ENCODE data around the gene LMBR1. TPM values are rescaled to one million over a fixed set of nuclear protein-coding genes. Genes with fewer than 3 reads are reported as not detected.

Gene LMBR1
- total and polyA plus RNA-seq, 2 of the 13 experiments (the other 11 are each of a cell fraction or from before 2014, with no cell fraction given), result 20.9 to 39.6 TPM

DNA sequence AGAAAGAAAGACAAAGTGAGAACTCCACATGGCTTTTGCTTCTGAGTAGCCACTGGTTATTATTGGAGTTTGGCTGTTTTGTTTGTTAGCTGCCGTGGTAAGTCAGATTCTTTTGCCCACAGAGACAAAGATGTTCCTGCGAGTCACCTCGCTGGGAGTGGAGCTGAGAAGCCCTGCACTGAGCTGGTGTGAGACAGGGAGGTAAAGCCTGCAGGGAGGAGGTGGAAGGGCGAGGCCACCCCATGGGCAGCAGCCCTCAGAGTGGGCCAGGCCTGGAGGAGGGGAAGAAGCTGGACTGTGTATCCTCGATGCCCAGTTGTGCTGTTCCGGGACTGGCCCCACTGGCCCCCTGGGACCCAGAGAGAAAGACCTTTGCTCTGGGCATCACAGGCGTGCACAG lies 42.3 kb upstream of the LMBR1 start:
- peak; percentile 53; the same call in 2 of the 3 replicates for ATAC-seq
- POLR2A ChIA-PET, result no interaction called here
- TF ChIP-seq NFATC3 (CRISPR knock-in tag; IDR thresholded peaks at IDR 0.05), result no peak
- TF ChIP-seq ZFY (CRISPR knock-in tag; IDR thresholded peaks at IDR 0.05), result no peak
- TF ChIP-seq, protein P1, sequence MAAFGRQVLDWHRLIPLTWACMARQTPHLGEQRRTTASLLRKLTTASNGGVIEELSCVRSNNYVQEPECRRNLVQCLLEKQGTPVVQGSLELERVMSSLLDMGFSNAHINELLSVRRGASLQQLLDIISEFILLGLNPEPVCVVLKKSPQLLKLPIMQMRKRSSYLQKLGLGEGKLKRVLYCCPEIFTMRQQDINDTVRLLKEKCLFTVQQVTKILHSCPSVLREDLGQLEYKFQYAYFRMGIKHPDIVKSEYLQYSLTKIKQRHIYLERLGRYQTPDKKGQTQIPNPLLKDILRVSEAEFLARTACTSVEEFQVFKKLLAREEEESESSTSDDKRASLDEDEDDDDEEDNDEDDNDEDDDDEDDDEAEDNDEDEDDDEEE (CRISPR knock-in tag; IDR thresholded peaks at IDR 0.05), result no peak
- no peak for TF ChIP-seq SNRNP70 (IDR thresholded peaks at IDR 0.05; ENCODE audit: low read depth, low read length)
- no peak for TF ChIP-seq ZNF318 (CRISPR knock-in tag; IDR thresholded peaks at IDR 0.05)
- TF ChIP-seq ZNF256 (CRISPR knock-in tag; conservative IDR thresholded peaks at IDR 0.05), result no peak
- TF ChIP-seq, protein P2, sequence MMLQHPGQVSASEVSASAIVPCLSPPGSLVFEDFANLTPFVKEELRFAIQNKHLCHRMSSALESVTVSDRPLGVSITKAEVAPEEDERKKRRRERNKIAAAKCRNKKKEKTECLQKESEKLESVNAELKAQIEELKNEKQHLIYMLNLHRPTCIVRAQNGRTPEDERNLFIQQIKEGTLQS (CRISPR knock-in tag; IDR thresholded peaks at IDR 0.05), result no peak
- TF ChIP-seq, protein P3, sequence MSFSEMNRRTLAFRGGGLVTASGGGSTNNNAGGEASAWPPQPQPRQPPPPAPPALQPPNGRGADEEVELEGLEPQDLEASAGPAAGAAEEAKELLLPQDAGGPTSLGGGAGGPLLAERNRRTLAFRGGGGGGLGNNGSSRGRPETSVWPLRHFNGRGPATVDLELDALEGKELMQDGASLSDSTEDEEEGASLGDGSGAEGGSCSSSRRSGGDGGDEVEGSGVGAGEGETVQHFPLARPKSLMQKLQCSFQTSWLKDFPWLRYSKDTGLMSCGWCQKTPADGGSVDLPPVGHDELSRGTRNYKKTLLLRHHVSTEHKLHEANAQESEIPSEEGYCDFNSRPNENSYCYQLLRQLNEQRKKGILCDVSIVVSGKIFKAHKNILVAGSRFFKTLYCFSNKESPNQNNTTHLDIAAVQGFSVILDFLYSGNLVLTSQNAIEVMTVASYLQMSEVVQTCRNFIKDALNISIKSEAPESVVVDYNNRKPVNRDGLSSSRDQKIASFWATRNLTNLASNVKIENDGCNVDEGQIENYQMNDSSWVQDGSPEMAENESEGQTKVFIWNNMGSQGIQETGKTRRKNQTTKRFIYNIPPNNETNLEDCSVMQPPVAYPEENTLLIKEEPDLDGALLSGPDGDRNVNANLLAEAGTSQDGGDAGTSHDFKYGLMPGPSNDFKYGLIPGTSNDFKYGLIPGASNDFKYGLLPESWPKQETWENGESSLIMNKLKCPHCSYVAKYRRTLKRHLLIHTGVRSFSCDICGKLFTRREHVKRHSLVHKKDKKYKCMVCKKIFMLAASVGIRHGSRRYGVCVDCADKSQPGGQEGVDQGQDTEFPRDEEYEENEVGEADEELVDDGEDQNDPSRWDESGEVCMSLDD (CRISPR knock-in tag; IDR thresholded peaks at IDR 0.05; ENCODE audit: borderline replicate concordance), result no peak

More for the DNA sequence above, 42.3 kb upstream of the LMBR1 start:
- 40% methylated on average over 5 of the region's 7 CpGs for WGBS (ENCODE audit: low lambda C conversion rate)
- Histone ChIP-seq H3K9ac (ENCODE audit: insufficient read depth, low read depth, low read length) (no peak overlapping the region), H3K27ac (ENCODE audit: extremely low read length, insufficient read depth, low read length) (no peak overlapping the region), H3K4me3 (replicated peaks in 1 of 3; ENCODE audit: insufficient read depth in 1 of 3, low read depth in 2 of 3, low read length in 3 of 3) (no peak overlapping the region), H3K4me1 (ENCODE audit: insufficient read depth, low read length) (peaks cover 6% of the 10 kb centered on the region), H3K9me3 (ENCODE audit: low read length) (no peaks in the 10 kb centered on the region), H4K20me1 (ENCODE audit: insufficient read depth, low read length) (no peaks in the 10 kb centered on the region), H3K27me3 (ENCODE audit: control insufficient read depth in 1 of 2, insufficient read depth in 2 of 2, low read length in 2 of 2) (peaks cover 2 to 21% of the 10 kb centered on the region in 2 experiments; a peak in 3 of 5 replicates), H3K79me2 (ENCODE audit: insufficient read depth, low read length) (no peaks in the 10 kb centered on the region), H3K36me3 (replicated peaks in 1 of 2; ENCODE audit: control insufficient read depth in 1 of 2, insufficient read depth in 2 of 2, low read length in 2 of 2) (no peaks in the 10 kb centered on the region), H2AFZ (ENCODE audit: low read length) (no peak overlapping the region), H3K4me2 (ENCODE audit: low read depth, low read length) (no peak overlapping the region)
- FAIRE-seq (no peak), DNase-seq (ENCODE audit: low spot score) (no peak)
- BruUV-seq (replicated peaks), result no TSS peak
- CTCF ChIA-PET (ENCODE audit: low intra/inter-chr PET ratio, low total read pairs), result no interaction called here
- intact Hi-C loops (cut with micrococcal nuclease; ENCODE audit: unreplicated experiment) (no loop called here), in situ Hi-C loops (cut with HindIII; ENCODE audit: extremely low pct_ligation_motif_present, low pct_unique_long_range_greater_than_20kb) (no loop called here)

Measured in HepG2 (cell line).